Lower leg skin (tissue), 3 donors: Measurements from ENCODE around the gene JAM2.

Experiments
- POLR2A ChIP-seq, 2 donors: fragments of 450-650 bp; IDR thresholded peaks; one replicate each; pipeline ENCODE4 v1.6.1; 2016 to 2017; ENCODE audit warnings: antibody characterized with exemption in 2 of 2, mild to moderate bottlenecking in 1 of 2, moderate library complexity in 1 of 2
- TF ChIP-seq, protein P1 (sequence below), 3 donors: fragments of 450-650 bp; IDR thresholded peaks; one replicate each; pipeline ENCODE4 v1.5.1; 2016; ENCODE audit warnings: antibody characterized with exemption in 3 of 3, mild to moderate bottlenecking in 3 of 3, moderate library complexity in 2 of 3

DNA sequence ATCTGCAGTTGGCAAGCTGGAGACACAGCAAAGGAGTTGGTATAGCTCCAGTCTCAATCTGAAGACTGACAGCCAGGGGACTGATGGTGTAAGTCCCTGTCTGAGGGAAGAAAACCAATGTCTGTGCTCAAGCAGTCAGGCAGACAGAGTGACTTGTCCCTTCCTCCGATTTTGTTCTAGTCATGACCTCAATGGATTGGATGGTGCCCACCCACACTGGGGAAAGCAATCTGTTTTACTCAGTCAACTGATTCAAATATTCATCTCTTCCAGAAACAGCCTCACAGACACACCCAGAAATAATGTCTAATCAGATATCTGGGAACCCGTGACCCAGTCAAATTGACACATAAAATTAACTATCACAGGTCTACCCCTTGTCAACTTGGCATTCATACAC, 19.9 kb upstream of the JAM2 start:
- TF ChIP-seq, protein P1, sequence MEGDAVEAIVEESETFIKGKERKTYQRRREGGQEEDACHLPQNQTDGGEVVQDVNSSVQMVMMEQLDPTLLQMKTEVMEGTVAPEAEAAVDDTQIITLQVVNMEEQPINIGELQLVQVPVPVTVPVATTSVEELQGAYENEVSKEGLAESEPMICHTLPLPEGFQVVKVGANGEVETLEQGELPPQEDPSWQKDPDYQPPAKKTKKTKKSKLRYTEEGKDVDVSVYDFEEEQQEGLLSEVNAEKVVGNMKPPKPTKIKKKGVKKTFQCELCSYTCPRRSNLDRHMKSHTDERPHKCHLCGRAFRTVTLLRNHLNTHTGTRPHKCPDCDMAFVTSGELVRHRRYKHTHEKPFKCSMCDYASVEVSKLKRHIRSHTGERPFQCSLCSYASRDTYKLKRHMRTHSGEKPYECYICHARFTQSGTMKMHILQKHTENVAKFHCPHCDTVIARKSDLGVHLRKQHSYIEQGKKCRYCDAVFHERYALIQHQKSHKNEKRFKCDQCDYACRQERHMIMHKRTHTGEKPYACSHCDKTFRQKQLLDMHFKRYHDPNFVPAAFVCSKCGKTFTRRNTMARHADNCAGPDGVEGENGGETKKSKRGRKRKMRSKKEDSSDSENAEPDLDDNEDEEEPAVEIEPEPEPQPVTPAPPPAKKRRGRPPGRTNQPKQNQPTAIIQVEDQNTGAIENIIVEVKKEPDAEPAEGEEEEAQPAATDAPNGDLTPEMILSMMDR (IDR thresholded peaks at IDR 0.05) = no peak
- TF ChIP-seq POLR2A (IDR thresholded peaks at IDR 0.05) = no peak
